Calu3 (cell line): ENCODE results near the gene COL18A1. TPM values are rescaled to one million over a fixed set of nuclear protein-coding genes. Genes with fewer than 3 reads are reported as not detected.

ENCODE experiments used
- BruUV-seq: library from RNA; stranded (reverse); fragments of 400-500 nt; replicated peaks from 2 replicates; lab custom pipeline; 2021; lab: Mats Ljungman, UMichigan
- CTCF ChIA-PET: fragments of 300-600 bp; sonication (Branson Sonifier 250); formaldehyde crosslinking; loops from one replicate; lab custom pipeline; 2022; ENCODE audit warnings: antibody characterized with exemption; lab: Charles Lee
- DNase-seq: peaks from one replicate; pipeline ENCODE4 v3.0.0; 2022
- H3K27ac Mint-ChIP-seq: one replicate; pipeline ENCODE4 v1.8.0; 2022; ENCODE audit warnings: mixed read lengths; ENCODE audit not compliant: unreplicated experiment
- H3K27me3 Mint-ChIP-seq: one replicate; pipeline ENCODE4 v1.8.0; 2022; ENCODE audit warnings: mixed read lengths; ENCODE audit not compliant: unreplicated experiment
- H3K36me3 Mint-ChIP-seq: one replicate; pipeline ENCODE4 v1.8.0; 2022; ENCODE audit warnings: mild to moderate bottlenecking, moderate library complexity, mixed read lengths; ENCODE audit not compliant: insufficient read depth, unreplicated experiment
- H3K4me1 Mint-ChIP-seq: one replicate; pipeline ENCODE4 v1.8.0; 2022; ENCODE audit warnings: mild to moderate bottlenecking, low read depth, mixed read lengths; ENCODE audit not compliant: unreplicated experiment
- H3K4me3 Mint-ChIP-seq: one replicate; pipeline ENCODE4 v1.8.0; 2022; ENCODE audit warnings: mild to moderate bottlenecking, low read depth, moderate library complexity, mixed read lengths; ENCODE audit not compliant: unreplicated experiment
- H3K9me3 Mint-ChIP-seq: one replicate; pipeline ENCODE4 v1.8.0; 2022; ENCODE audit warnings: low read depth, mixed read lengths; ENCODE audit not compliant: unreplicated experiment
- CTCF ChIP-seq: fragments of 200-600 bp; IDR thresholded peaks from one replicate; pipeline ENCODE4 v1.8.0; 2022; ENCODE audit warnings: antibody characterized with exemption; ENCODE audit not compliant: unreplicated experiment
- intact Hi-C: fragments of 100-400 bp; cut with micrococcal nuclease; formaldehyde crosslinking; loops from one replicate; pipeline ENCODE4 v1.10.0; 2022; ENCODE audit not compliant: unreplicated experiment
- total RNA-seq: library from RNA; stranded (reverse); gene quantifications from 2 replicates; pipeline ENCODE4 v1.2.3, GENCODE V29; 2022

The COL18A1 gene
- total RNA-seq, 1 experiment from 2014 or later, result 82.9 TPM

DNA sequence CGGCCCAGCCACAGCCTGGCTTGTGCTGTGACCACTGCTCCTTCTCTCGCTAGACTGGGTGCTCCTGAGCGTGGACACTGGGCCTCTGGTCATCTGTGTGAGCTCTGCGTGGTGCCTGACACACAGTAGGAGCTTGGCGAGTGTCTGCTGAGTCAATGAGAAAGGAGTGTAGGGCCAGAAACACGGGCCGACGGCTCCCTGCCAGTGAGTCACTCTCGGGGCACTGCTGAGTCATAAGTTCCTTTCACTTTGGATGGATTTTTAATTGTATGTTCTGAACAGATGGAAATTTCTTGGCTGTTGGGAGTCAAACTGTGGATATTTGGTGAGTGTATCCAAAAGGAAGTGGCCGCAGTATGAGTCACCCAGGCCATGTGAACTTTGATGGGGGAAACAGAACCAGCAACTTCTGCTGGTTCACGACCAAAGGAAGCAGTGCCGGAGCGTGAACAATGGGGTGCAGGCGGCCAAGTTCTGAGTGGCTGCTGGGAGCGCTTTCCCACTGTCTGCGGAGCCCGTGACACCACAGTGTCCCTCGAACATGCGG lies 41.0 kb upstream of the COL18A1 start:
- TF ChIP-seq CTCF, result no peak
- DNase-seq, result peak; percentile 66
- Mint-ChIP-seq H3K36me3 (peaks cover 8% of the 10 kb centered on the region), H3K4me1 (peaks cover 30% of the 10 kb centered on the region), H3K27me3 (no peaks in the 10 kb centered on the region), H3K27ac (peak overlapping the region; percentile 96), H3K4me3 (peak overlapping the region; percentile 59), H3K9me3 (no peaks in the 10 kb centered on the region)
- CTCF ChIA-PET, result no interaction called here
- intact Hi-C loops, result loop anchor here (1.0 kb wide), 1 partner anchor 42 kb away; no protein-coding TSS in a partner anchor
- no TSS peak for BruUV-seq

DNA sequence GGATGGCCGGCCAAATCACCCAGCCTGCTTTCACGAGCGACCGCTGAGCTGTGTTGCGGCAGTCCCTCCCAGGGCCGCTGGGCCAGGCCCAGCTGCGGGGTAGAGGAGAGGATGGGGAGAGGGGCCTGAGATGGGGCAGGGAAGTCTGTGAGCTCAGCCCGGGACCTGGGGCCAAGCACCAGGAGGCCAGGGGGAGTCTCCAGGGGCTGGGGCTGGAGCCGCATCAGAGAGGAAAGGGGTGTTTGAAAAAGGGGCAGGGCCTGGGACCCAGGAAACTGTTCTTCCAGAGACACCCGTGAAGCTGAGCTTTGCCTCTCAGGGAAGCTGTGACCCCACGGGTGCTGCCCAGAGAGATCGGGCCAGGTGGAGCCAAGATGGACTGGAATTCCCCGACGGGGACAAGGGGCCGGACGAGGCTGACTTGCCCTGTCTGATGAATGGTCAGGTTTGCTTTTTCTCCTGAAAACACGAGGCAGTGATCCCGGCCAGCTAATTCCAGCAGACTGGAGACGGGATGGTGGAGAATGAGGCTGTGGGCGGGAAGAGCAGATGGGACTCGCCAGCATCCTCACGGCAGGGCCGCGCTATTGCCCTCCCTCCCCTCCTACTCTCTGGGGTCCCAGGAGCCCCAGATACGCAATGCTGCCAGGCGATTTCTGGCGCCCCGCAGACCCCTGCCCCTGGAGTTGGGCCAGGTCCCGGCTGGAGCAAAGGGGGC lies 40.3 kb upstream of the COL18A1 start:
- H3K27me3 Mint-ChIP-seq, result no peaks in the 10 kb centered on the region
- peak overlapping the region; percentile 59 for H3K4me3 Mint-ChIP-seq
- CTCF ChIA-PET, result no interaction called here
- no peaks in the 10 kb centered on the region for H3K9me3 Mint-ChIP-seq
- peak overlapping the region; percentile 96 for H3K27ac Mint-ChIP-seq
- peak; percentile 12 for DNase-seq
- no peak for TF ChIP-seq CTCF
- peaks cover 30% of the 10 kb centered on the region for H3K4me1 Mint-ChIP-seq
- no TSS peak for BruUV-seq
- H3K36me3 Mint-ChIP-seq, result peaks cover 8% of the 10 kb centered on the region
- intact Hi-C loops, result loop anchor here (1.0 kb wide), 1 partner anchor 42 kb away; no protein-coding TSS in a partner anchor

DNA sequence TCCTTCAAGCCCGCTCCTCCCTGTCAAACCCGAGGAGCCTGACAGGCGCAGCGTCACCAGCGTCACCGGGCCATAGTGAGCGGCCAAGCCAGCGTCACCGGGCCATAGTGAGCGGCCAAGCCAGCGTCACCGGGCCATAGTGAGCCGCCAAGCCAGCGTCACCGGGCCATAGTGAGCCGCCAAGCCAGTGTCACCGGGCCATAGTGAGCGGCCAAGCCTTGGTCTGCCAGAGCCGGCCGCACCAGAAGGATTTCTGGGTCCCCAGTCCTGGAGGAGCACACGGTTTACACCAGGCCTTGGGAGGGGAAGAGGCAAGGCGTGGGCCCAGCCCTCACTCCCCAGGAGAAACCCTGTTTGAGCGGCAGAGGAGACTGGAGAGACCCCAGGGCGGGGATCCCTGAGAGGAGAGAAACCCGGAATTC lies 39.8 kb upstream of the COL18A1 start:
- intact Hi-C loops, result no loop called here
- BruUV-seq, result no TSS peak
- H3K27ac Mint-ChIP-seq, result no peak overlapping the region

DNA sequence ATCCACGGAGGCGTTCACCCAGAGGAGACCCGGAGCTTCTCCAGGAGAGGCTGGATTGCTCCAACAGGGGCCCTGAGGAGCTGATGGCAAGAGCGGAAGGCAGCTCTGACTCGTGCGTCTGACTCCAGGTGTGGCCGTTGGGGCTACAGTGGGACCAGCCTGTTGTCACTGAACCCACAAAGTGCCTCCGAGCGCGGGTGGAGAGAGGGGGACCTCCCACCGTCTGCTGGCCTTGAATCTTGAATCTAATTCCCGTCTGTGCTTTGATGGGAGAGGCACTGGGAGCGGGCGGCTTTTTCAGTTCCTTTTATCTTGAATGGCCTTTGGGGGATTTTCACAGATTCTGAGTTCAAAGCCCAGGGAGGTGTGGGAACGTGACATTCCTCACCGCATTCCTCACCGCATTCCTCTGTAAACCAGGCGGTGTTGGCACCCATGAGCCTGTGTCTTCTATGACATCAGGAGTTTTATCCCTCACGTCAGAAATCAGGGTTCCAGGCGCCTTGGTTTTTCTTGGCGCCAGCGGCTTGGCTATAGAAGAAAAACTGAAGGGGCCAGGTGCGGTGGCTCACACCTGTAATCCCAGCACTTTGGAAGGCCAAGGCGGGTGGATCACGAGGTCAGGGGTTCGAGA lies 39.2 kb upstream of the COL18A1 start:
- intact Hi-C loops, result no loop called here
- Mint-ChIP-seq H3K27ac (peak overlapping the region; percentile 41), H3K4me1 (peaks cover 30% of the 10 kb centered on the region), H3K27me3 (no peaks in the 10 kb centered on the region), H3K9me3 (no peaks in the 10 kb centered on the region), H3K4me3 (no peak overlapping the region), H3K36me3 (peaks cover 8% of the 10 kb centered on the region)
- no TSS peak for BruUV-seq
- no peak for DNase-seq
- CTCF ChIA-PET, result no interaction called here
- TF ChIP-seq CTCF, result no peak

More for the DNA sequence above, 39.8 kb upstream of the COL18A1 start:
- DNase-seq, result no peak
- no peak for TF ChIP-seq CTCF
- CTCF ChIA-PET, result no interaction called here
- Mint-ChIP-seq H3K27me3 (no peaks in the 10 kb centered on the region), H3K36me3 (peaks cover 8% of the 10 kb centered on the region), H3K4me3 (no peak overlapping the region), H3K9me3 (no peaks in the 10 kb centered on the region), H3K4me1 (peaks cover 30% of the 10 kb centered on the region)
